ENCODE results near the gene DEUP1. TPM values are rescaled to one million over a fixed set of nuclear protein-coding genes. Genes with fewer than 3 reads are reported as not detected.
"Not testable (repeated sequence)": the region's sequence is repeated elsewhere in the genome, so short reads cannot be mapped to it uniquely, and the experiment has no call there.

DEUP1 gene
- total and polyA plus RNA-seq, 4 donors, result 0.20 to 0.66 (median 0.34) TPM

- Histone ChIP-seq H3K4me3 (ENCODE audit: low read depth, low read length) (no peak overlapping the region), H3K9me3 (ENCODE audit: control insufficient read depth, insufficient read depth, low read length) (no peaks in the 10 kb centered on the region), H3K27me3 (ENCODE audit: control insufficient read depth, insufficient read depth, low read length) (no peaks in the 10 kb centered on the region), H3K27ac (ENCODE audit: low read depth, low read length) (no peak overlapping the region), H3K4me1 (ENCODE audit: control insufficient read depth, insufficient read depth, low read length) (no peaks in the 10 kb centered on the region), H3K36me3 (ENCODE audit: control insufficient read depth, insufficient read depth, low read length) (no peaks in the 10 kb centered on the region)
- no peak for DNase-seq (ENCODE audit: low read depth in 4 of 6, low spot score in 6 of 6)
Measured at GRCh38 chr11:93394488-93394887, 63.9 kb downstream of the DEUP1 start.

DNA sequence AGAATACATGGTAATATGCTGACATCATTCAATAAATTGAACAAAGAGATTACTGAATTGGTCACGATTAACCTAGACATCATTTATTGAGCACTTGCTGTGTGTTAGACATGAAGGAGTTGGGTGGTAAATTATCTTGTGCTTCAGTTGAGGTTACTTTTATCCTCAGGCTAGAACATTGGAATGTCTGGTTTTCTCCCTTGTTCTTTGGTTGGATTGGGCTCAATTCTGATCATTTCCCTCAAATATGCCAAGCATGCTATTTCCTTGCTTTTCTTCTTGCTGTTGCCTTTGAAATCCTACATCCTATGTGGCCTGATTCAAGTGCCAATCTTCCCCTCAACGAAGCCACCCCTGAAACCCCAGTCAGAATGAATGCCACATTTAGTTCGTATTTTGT is 65.8 kb downstream of the DEUP1 start:
- no CpG with 5 or more reads among the region's 3 CpGs for WGBS (ENCODE audit: insufficient coverage)
- no peak for DNase-seq (ENCODE audit: low read depth in 4 of 6, low spot score in 6 of 6)

GRCh38 chr11:93403930-93404329 is 73.4 kb downstream of the DEUP1 start:
- Histone ChIP-seq H3K36me3 (ENCODE audit: control insufficient read depth, insufficient read depth, low read length) (no peaks in the 10 kb centered on the region), H3K27ac (ENCODE audit: low read depth, low read length) (no peak overlapping the region), H3K9me3 (ENCODE audit: control insufficient read depth, insufficient read depth, low read length) (no peaks in the 10 kb centered on the region), H3K4me1 (ENCODE audit: control insufficient read depth, insufficient read depth, low read length) (no peaks in the 10 kb centered on the region), H3K4me3 (ENCODE audit: low read depth, low read length) (no peak overlapping the region), H3K27me3 (ENCODE audit: control insufficient read depth, insufficient read depth, low read length) (no peaks in the 10 kb centered on the region)
- DNase-seq (ENCODE audit: low read depth in 4 of 6, low spot score in 6 of 6), result no peak
- no CpG with 5 or more reads among the region's 3 CpGs for WGBS (ENCODE audit: insufficient coverage)

More for the DNA sequence above, 65.8 kb downstream of the DEUP1 start:
- no peaks in the 10 kb centered on the region for H3K27me3 ChIP-seq (ENCODE audit: control insufficient read depth, insufficient read depth, low read length)
- H3K27ac ChIP-seq (ENCODE audit: low read depth, low read length), result no peak overlapping the region
- no peak overlapping the region for H3K4me3 ChIP-seq (ENCODE audit: low read depth, low read length)
- no peaks in the 10 kb centered on the region for H3K36me3 ChIP-seq (ENCODE audit: control insufficient read depth, insufficient read depth, low read length)
- no peaks in the 10 kb centered on the region for H3K9me3 ChIP-seq (ENCODE audit: control insufficient read depth, insufficient read depth, low read length)
- H3K4me1 ChIP-seq (ENCODE audit: control insufficient read depth, insufficient read depth, low read length), result no peaks in the 10 kb centered on the region

GRCh38 chr11:93407777-93408401 is 77.3 kb downstream of the DEUP1 start:
- no CpG with 5 or more reads among the region's 2 CpGs for WGBS (ENCODE audit: insufficient coverage)

DNA sequence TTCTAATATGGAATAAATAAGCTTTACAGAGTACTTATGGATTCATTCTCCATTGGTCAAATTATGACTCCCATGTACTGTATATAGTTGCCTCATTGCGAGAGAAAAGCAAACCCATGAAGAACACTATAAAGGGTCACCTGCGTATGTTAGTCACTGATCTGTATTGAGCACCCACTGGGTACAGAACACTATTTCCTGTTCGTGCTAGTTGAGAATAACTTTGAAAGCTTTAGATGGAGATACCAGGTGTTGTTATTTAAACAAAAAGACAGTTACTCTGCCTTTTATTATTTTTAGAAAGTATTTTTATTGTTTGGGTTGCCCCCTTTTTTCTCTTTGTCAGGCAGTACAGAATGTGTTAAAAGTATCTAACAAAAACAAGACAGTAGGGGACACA is 79.9 kb downstream of the DEUP1 start:
- no CpG with 5 or more reads among the region's 3 CpGs for WGBS (ENCODE audit: insufficient coverage)
- no peak for DNase-seq (ENCODE audit: low read depth in 4 of 6, low spot score in 6 of 6)
- no peaks in the 10 kb centered on the region for H3K36me3 ChIP-seq (ENCODE audit: control insufficient read depth, insufficient read depth, low read length)
- H3K27me3 ChIP-seq (ENCODE audit: control insufficient read depth, insufficient read depth, low read length), result no peaks in the 10 kb centered on the region
- no peak overlapping the region for H3K27ac ChIP-seq (ENCODE audit: low read depth, low read length)
- no peaks in the 10 kb centered on the region for H3K9me3 ChIP-seq (ENCODE audit: control insufficient read depth, insufficient read depth, low read length)
- H3K4me3 ChIP-seq (ENCODE audit: low read depth, low read length), result no peak overlapping the region
- H3K4me1 ChIP-seq (ENCODE audit: control insufficient read depth, insufficient read depth, low read length), result no peaks in the 10 kb centered on the region

More at GRCh38 chr11:93407777-93408401, 77.3 kb downstream of the DEUP1 start:
- H3K4me3 ChIP-seq (ENCODE audit: low read depth, low read length), result no peak overlapping the region
- no peaks in the 10 kb centered on the region for H3K9me3 ChIP-seq (ENCODE audit: control insufficient read depth, insufficient read depth, low read length)
- H3K36me3 ChIP-seq (ENCODE audit: control insufficient read depth, insufficient read depth, low read length), result no peaks in the 10 kb centered on the region
- H3K27me3 ChIP-seq (ENCODE audit: control insufficient read depth, insufficient read depth, low read length), result no peaks in the 10 kb centered on the region
- H3K27ac ChIP-seq (ENCODE audit: low read depth, low read length), result no peak overlapping the region
- DNase-seq (ENCODE audit: low read depth in 4 of 6, low spot score in 6 of 6), result no peak
- H3K4me1 ChIP-seq (ENCODE audit: control insufficient read depth, insufficient read depth, low read length), result no peaks in the 10 kb centered on the region

GRCh38 chr11:93411705-93412104 is 81.2 kb downstream of the DEUP1 start:
- no peak for DNase-seq (ENCODE audit: low read depth in 4 of 6, low spot score in 6 of 6)
- H3K9me3 ChIP-seq (ENCODE audit: control insufficient read depth, insufficient read depth, low read length), result no peaks in the 10 kb centered on the region
- H3K27me3 ChIP-seq (ENCODE audit: control insufficient read depth, insufficient read depth, low read length), result no peaks in the 10 kb centered on the region
- H3K27ac ChIP-seq (ENCODE audit: low read depth, low read length), result no peak overlapping the region
- H3K4me3 ChIP-seq (ENCODE audit: low read depth, low read length), result no peak overlapping the region
- H3K4me1 ChIP-seq (ENCODE audit: control insufficient read depth, insufficient read depth, low read length), result no peaks in the 10 kb centered on the region
- H3K36me3 ChIP-seq (ENCODE audit: control insufficient read depth, insufficient read depth, low read length), result no peaks in the 10 kb centered on the region

DNA sequence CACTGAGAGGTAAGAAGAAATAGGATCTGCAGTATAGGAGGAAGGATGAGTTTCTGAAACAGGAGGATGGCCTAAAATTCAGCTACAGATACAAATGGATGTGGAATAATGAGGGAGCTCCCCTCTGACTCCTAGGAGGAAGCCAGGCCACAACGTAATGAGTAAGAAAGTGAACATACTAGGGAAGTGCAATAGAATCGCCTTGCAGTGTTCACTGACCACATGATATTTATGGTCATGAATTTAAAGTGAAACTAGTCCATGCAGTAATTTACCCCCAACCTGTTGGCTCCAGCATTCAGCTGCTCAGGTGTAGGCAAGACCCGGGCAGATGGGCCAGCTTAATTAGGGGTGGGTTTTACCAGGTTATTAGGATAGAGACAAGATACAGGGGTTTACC is 101.7 kb downstream of the DEUP1 start:
- no peak overlapping the region for H3K27ac ChIP-seq (ENCODE audit: low read depth, low read length)
- no peaks in the 10 kb centered on the region for H3K9me3 ChIP-seq (ENCODE audit: control insufficient read depth, insufficient read depth, low read length)
- H3K4me1 ChIP-seq (ENCODE audit: control insufficient read depth, insufficient read depth, low read length), result no peaks in the 10 kb centered on the region
- H3K36me3 ChIP-seq (ENCODE audit: control insufficient read depth, insufficient read depth, low read length), result no peaks in the 10 kb centered on the region
- 100% methylated on average over 1 of the region's 3 CpGs for WGBS (ENCODE audit: insufficient coverage)
- no peak overlapping the region for H3K4me3 ChIP-seq (ENCODE audit: low read depth, low read length)
- H3K27me3 ChIP-seq (ENCODE audit: control insufficient read depth, insufficient read depth, low read length), result no peaks in the 10 kb centered on the region
- DNase-seq (ENCODE audit: low read depth in 4 of 6, low spot score in 6 of 6), result no peak

- not testable (repeated sequence) for H3K36me3 ChIP-seq (ENCODE audit: control insufficient read depth, insufficient read depth, low read length); H3K27ac ChIP-seq (ENCODE audit: low read depth, low read length); H3K27me3 ChIP-seq (ENCODE audit: control insufficient read depth, insufficient read depth, low read length); H3K4me3 ChIP-seq (ENCODE audit: low read depth, low read length); DNase-seq (ENCODE audit: low read depth in 4 of 6, low spot score in 6 of 6); H3K9me3 ChIP-seq (ENCODE audit: control insufficient read depth, insufficient read depth, low read length); H3K4me1 ChIP-seq (ENCODE audit: control insufficient read depth, insufficient read depth, low read length)
- no CpG with 5 or more reads among the region's 2 CpGs for WGBS (ENCODE audit: insufficient coverage)
Measured at GRCh38 chr11:93443232-93443631, 112.7 kb downstream of the DEUP1 start.

- Histone ChIP-seq H3K4me1 (ENCODE audit: control insufficient read depth, insufficient read depth, low read length) (no peaks in the 10 kb centered on the region), H3K27ac (ENCODE audit: low read depth, low read length) (no peak overlapping the region), H3K36me3 (ENCODE audit: control insufficient read depth, insufficient read depth, low read length) (no peaks in the 10 kb centered on the region), H3K9me3 (ENCODE audit: control insufficient read depth, insufficient read depth, low read length) (no peaks in the 10 kb centered on the region), H3K4me3 (ENCODE audit: low read depth, low read length) (no peak overlapping the region), H3K27me3 (ENCODE audit: control insufficient read depth, insufficient read depth, low read length) (no peaks in the 10 kb centered on the region)
- no peak for DNase-seq (ENCODE audit: low read depth in 4 of 6, low spot score in 6 of 6)
- 75% methylated on average over 4 of the region's 8 CpGs for WGBS (ENCODE audit: insufficient coverage)
Measured at GRCh38 chr11:93444617-93445073, 114.1 kb downstream of the DEUP1 start.

DNA sequence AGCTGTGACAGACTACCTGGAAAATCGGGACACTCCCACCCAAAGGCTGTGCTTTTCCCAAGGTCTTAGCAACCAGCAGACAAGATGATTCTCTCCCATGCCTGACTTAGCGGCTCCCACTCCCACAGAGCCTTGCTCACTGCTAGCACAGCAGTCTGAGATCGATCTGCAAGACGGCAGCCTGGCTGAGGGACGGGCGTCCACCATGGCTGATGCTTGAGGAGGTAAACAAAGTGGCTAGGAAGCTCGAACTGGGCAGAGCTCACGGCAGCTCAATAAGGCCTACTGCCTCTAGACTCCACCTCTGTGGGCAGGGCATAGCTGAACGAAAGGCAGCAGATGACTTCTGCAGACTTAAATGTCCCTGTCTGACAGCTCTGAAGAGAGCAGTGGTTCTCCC is 127.7 kb downstream of the DEUP1 start:
- no peak for DNase-seq (ENCODE audit: low read depth in 4 of 6, low spot score in 6 of 6)
- H3K4me3 ChIP-seq (ENCODE audit: low read depth, low read length), result no peak overlapping the region
- H3K4me1 ChIP-seq (ENCODE audit: control insufficient read depth, insufficient read depth, low read length), result no peaks in the 10 kb centered on the region
- no peaks in the 10 kb centered on the region for H3K36me3 ChIP-seq (ENCODE audit: control insufficient read depth, insufficient read depth, low read length)
- no peak overlapping the region for H3K27ac ChIP-seq (ENCODE audit: low read depth, low read length)
- no peaks in the 10 kb centered on the region for H3K27me3 ChIP-seq (ENCODE audit: control insufficient read depth, insufficient read depth, low read length)
- 86% methylated on average over 6 of the region's 9 CpGs for WGBS (ENCODE audit: insufficient coverage)
- no peaks in the 10 kb centered on the region for H3K9me3 ChIP-seq (ENCODE audit: control insufficient read depth, insufficient read depth, low read length)
